ENCODE measurements around the gene PLLP.
A peak's percentile ranks its signal among the peaks of the same experiment; 100 is the strongest.

Gene PLLP

DNA sequence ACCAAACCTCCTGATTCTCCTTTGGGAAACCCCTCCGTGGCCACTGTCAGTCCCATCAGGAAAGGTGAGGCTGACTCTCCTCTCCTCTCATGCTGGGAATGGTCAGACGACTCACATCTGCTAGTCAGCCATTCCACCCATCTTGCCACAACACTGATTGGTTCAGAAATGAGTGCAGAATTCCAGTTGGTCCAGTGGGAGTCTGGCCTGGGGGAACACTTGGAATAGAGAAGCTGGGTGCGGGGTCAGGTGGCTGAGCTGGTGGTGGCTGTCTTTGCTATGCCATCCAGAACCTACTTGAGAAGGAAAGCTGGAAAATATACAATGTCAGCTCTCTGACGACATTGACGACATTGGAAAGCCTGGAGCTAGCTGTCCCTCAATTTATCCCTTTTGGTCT is 23.6 kb upstream of the PLLP start:
- CTCF ChIA-PET: interaction anchor here (1.6 kb wide), 1 partner anchor 109 kb away, joined by 7 read pairs; no protein-coding TSS in a partner anchor
- Mint-ChIP-seq H3K27me3 (peaks cover 46% of the 10 kb centered on the region), H3K4me3 (no peak overlapping the region), H3K9me3 (no peaks in the 10 kb centered on the region), H3K27ac (no peak overlapping the region), H3K36me3 (no peaks in the 10 kb centered on the region), H3K4me1 (peaks cover 4% of the 10 kb centered on the region)
- DNase-seq: no peak

DNA sequence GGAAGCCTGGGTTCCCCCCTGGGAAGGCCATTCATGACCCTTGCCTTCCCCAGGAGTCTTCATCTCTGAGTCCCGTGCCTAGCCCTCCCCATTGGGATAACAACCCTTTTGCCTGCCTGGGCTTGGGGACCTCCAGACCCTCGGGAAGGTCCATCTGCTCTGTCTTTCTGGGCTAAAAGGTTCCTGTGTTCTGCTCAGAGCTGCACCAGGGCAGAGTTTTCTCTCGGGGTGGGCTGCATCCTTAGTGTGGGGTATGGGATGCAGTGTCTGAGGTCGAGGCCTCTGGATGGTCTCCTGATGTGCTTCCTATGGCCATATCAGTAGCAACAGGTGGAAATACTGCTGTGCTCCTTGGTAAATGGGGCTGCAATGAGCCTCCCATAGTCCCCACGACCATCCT is 22.9 kb upstream of the PLLP start:
- no peak overlapping the region for H3K27ac Mint-ChIP-seq
- CTCF ChIA-PET: interaction anchor here (1.6 kb wide), 1 partner anchor 110 kb away, joined by 7 read pairs; no protein-coding TSS in a partner anchor
- no peaks in the 10 kb centered on the region for H3K9me3 Mint-ChIP-seq
- peaks cover 8% of the 10 kb centered on the region for H3K4me1 Mint-ChIP-seq
- H3K27me3 Mint-ChIP-seq: peaks cover 51% of the 10 kb centered on the region
- H3K36me3 Mint-ChIP-seq: no peaks in the 10 kb centered on the region
- peak; percentile 13 for DNase-seq
- H3K4me3 Mint-ChIP-seq: no peak overlapping the region

DNA sequence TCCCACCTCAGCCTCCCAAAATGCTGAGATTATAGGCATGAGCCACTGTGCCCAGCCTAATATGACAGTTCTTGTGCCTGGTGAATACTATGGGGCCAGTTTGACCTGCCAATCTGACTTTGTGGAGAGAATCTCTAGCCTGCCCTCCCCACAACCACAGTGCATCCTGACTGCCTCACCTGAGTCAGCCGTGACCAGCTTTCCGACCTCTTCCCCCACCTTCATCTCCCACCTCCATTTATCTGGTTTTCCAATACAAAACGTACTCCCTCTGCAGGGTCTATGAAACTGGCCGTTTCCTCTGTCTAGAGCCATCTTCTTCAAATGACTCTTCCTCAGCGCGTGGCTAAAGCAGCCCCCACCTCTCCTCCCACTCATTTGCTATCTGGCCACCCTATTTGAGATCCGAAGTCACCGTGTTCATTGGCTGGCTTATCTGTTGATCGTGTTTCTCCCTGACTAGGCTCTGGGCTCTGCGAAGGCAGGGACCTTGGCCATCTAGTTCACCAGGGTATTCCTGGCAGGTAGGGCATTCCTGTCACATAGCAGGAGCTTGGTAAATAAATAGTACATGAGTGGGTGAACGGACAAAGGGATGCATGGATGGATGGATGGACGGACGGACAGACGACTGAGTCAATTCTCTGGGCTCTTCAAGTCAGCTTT is 22.3 kb upstream of the PLLP start:
- CTCF ChIA-PET: interaction anchor here (0.6 to 1.6 kb wide), 3 partner anchors 106 to 111 kb away, joined by 3 to 7 read pairs (median 5); no protein-coding TSS in a partner anchor
- Mint-ChIP-seq H3K27me3 (peaks cover 48% of the 10 kb centered on the region), H3K36me3 (no peaks in the 10 kb centered on the region), H3K4me1 (peaks cover 9% of the 10 kb centered on the region), H3K4me3 (no peak overlapping the region), H3K9me3 (no peaks in the 10 kb centered on the region), H3K27ac (no peak overlapping the region)
- DNase-seq: peak; percentile 11

DNA sequence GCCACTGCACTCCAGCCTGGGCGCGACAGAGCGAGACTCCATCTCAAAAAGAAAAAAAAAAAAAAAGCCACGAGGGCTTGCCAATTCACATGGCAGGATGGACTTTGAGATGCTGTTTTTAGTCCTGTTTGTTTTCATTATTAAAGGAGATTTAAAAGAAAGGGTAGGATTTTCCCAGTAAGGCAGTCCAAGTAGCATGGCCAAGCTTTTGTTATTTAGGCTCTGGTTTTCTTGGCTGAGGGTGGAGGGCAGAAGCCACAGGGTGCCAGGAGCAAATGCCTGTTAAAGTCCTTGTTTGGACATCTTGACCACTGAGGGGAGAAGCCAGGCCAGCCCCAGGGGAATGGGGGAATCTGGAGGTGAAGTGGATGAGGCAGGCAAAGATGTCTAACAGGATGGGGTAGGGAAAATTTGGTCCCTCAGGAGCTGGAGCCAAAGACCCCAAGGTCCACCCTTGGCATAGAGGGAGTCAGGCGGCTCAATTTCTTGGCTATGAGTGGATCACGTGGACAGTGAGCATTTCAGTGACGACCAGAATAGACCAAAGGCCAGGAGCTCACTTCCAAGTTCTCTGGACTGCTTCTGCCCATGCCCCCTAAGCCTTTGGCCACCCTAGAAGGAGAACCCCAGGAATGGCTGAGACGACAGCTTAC is 20.8 kb upstream of the PLLP start:
- Mint-ChIP-seq H3K27ac (no peak overlapping the region), H3K36me3 (no peaks in the 10 kb centered on the region), H3K9me3 (no peaks in the 10 kb centered on the region), H3K4me3 (no peak overlapping the region), H3K27me3 (peaks cover 47% of the 10 kb centered on the region), H3K4me1 (peaks cover 12% of the 10 kb centered on the region)
- no peak for DNase-seq
- CTCF ChIA-PET: interaction anchor here (0.9 to 7.3 kb wide), 3 partner anchors 9 to 112 kb away, joined by 3 to 161 read pairs (median 5); no protein-coding TSS in a partner anchor

DNA sequence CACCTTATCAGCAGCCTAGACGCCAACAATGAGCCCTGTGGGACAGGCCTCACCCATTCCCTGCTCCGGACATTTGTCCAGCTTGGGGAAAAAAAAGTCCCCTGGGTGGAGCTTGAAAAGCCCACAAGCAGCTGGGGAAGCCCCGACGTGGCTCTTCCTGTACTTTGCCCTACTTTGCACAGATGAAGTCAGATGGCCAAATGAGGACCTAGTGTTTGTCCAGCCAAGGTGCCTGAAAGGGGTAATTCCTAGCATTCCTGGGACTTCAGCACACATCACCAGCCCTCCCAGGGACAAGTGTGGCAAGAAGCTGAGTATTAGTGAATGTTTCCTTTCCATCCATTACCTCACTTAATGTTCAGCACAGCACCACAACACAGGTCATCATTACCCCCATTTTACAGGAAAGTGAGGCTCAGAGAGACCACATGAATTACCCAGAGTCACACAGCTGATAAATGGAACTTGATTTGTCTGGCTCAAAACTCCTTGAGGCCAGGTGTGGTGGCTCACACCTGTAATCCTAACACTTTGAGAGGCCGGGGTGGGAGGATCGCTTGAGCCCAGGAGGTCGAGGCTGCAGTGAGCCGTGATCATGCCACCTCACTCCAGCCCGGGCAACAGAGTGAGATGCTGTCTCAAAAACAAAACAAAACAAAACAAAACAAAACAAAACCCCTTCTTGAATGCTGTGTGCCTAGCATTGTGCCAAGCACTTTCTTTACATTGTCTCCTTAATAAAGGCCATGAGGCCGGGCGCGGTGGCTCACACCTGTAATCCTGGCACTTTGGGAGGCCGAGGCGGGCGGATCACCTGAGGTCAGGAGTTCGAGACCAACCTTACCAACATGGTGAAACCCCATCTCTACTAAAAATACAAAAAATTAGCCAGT is 19.9 kb upstream of the PLLP start:
- DNase-seq: peak; percentile 10
- Mint-ChIP-seq H3K4me3 (no peak overlapping the region), H3K27me3 (peaks cover 45% of the 10 kb centered on the region), H3K36me3 (no peaks in the 10 kb centered on the region), H3K27ac (no peak overlapping the region), H3K9me3 (no peaks in the 10 kb centered on the region), H3K4me1 (peaks cover 12% of the 10 kb centered on the region)
- CTCF ChIA-PET: interaction anchor here (1.2 to 7.3 kb wide), 3 partner anchors 10 to 216 kb away, joined by 3 to 161 read pairs (median 3); no protein-coding TSS in a partner anchor

DNA sequence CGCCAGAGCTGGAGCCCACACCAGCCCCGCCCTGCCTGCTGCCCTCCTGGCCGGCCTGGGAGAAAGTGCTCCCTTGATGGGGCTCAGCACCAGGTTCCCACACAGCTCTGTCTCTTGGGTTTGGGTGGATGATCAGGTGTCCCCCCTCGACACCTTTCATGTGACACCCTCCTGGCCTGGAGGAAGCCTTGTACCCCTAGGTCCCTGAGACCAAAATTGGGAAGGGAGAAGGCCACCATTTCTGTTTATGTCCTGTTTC is 19.4 kb upstream of the PLLP start:
- CTCF ChIA-PET: interaction anchor here (1.2 to 7.3 kb wide), 3 partner anchors 10 to 216 kb away, joined by 3 to 161 read pairs (median 3); no protein-coding TSS in a partner anchor
- peaks cover 42% of the 10 kb centered on the region for H3K27me3 Mint-ChIP-seq
- no peaks in the 10 kb centered on the region for H3K36me3 Mint-ChIP-seq
- no peaks in the 10 kb centered on the region for H3K9me3 Mint-ChIP-seq
- H3K4me3 Mint-ChIP-seq: no peak overlapping the region
- H3K27ac Mint-ChIP-seq: no peak overlapping the region
- DNase-seq: no peak
- H3K4me1 Mint-ChIP-seq: peaks cover 12% of the 10 kb centered on the region

DNA sequence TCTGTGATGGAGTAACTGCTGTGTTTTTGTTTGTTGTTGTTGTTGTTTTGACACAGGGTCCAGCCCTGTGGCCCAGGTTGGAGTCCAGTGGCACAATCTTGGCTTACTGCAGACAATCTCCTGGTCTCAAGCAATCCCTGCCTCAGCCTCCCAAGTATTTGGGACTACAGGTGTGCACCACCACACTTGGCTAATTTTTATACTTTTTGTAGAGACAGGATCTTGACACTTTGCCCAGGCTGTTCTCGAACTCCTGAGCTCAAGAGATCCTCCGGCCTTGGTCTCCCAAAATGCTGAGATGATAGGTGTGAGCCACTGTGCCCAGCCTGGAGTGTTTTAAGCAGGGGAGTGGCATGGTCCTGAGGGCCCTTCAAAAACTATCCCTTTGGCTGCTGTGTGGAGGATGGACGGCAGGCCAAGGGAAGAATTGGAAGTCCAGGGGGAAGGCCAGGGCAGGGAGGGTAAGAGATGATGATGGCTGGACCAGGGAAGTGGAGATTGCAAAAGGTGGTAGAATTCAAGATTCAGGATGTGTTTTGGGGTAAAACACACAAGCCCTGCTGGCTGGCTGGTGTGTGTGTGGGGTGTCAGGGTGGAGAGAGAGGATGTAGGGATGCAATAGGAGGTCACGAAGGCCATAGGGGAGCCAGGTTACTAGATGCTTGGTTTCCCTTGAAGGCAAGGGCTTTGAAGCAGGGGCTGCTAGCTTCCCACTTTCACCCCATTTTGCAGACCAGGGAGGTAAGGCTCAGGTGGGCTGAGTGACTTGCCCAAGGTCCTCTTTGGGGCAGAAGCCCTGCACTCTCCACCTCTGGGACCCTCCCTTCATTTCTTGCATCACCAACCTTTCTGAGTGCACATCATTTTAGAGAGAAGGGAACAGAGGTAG is 18.8 kb upstream of the PLLP start:
- Mint-ChIP-seq H3K9me3 (no peaks in the 10 kb centered on the region), H3K4me1 (peaks cover 13% of the 10 kb centered on the region), H3K4me3 (no peak overlapping the region), H3K27me3 (peaks cover 40% of the 10 kb centered on the region), H3K27ac (no peak overlapping the region), H3K36me3 (no peaks in the 10 kb centered on the region)
- CTCF ChIA-PET: interaction anchor here (1.2 to 7.3 kb wide), 6 partner anchors 9 to 217 kb away, joined by 3 to 161 read pairs (median 12); no protein-coding TSS in a partner anchor
- DNase-seq: no peak

DNA sequence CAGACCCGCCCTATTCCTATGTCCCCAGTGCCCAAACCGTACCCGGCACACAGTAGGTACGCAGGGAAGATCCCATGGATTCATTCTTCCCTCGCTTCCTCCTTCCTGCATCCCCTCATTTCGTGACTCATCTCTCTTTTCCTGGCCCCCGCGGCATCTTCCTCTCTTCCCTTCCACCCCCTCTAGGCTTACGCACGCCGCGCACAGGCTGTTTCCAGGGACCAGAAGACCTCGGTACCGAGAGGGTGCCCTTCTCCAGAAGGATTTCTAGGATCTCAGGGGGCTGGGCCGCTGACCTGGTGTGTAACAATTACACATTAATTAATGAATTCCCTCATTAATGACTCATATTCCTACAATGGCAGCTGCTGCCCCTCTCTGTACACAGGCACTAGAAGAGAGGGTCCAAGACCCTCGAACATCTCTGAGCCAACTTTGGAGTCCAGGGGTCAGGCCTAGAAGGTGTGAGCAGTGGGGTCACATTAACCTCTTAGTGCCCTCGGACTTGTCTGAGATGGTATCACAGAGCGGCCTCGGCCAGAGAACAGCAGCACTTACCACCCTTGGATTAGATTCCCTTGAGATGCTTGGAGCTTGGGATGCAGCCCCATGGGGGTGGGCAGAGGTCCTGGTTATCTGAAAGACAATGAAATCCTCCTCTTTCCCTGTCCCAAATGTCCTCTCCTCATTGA is 16.8 kb upstream of the PLLP start:
- H3K4me1 Mint-ChIP-seq: peaks cover 26% of the 10 kb centered on the region
- H3K9me3 Mint-ChIP-seq: no peaks in the 10 kb centered on the region
- no peaks in the 10 kb centered on the region for H3K36me3 Mint-ChIP-seq
- no peak overlapping the region for H3K4me3 Mint-ChIP-seq
- no peak for DNase-seq
- CTCF ChIA-PET: interaction anchor here (0.7 to 7.3 kb wide), 13 partner anchors 10 to 225 kb away, joined by 3 to 161 read pairs (median 6); partner anchors contain the start of genes CCL17, PSME3IP1 and RSPRY1
- no peak overlapping the region for H3K27ac Mint-ChIP-seq
- H3K27me3 Mint-ChIP-seq: peaks cover 32% of the 10 kb centered on the region

DNA sequence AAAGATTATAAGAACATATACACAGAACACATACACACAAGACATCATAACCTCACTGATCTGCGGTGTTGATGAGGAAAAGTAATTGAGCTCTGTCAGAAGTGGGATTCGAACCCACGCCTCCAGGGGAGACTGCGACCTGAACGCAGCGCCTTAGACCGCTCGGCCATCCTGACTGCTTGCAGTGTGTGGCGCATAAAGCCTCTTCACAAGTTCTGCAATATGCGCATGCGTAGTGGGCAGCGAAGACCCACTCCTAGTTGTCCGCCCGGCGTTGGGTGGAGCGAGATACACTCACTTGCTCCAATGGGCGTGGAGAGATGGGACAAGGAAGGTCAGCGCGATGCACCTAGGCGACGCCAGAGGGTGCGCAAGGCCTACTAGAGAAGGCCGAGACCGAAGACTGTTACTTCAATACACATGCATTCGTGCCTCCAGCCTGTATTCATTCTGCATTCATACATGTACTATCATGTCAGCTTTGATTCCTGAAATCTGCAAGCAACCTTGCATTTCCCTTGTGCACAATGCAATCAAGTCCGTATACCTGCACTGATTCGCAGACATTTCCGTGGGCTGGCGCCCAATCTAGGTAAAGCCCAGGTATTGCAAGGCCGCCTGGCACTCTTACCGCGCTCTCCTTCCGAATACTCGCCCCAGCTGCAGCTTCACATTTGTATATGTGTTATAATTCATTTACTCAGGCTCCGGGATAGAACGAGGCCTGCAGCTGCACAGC is 16.1 kb upstream of the PLLP start:
- peaks cover 26% of the 10 kb centered on the region for H3K4me1 Mint-ChIP-seq
- no peaks in the 10 kb centered on the region for H3K9me3 Mint-ChIP-seq
- no peak overlapping the region for H3K27ac Mint-ChIP-seq
- DNase-seq: peak; percentile 99
- peaks cover 32% of the 10 kb centered on the region for H3K27me3 Mint-ChIP-seq
- no peak overlapping the region for H3K4me3 Mint-ChIP-seq
- no peaks in the 10 kb centered on the region for H3K36me3 Mint-ChIP-seq
- CTCF ChIA-PET: interaction anchor here (0.7 to 7.3 kb wide), 15 partner anchors 10 to 226 kb away, joined by 3 to 161 read pairs (median 5); partner anchors contain the start of genes PSME3IP1 and RSPRY1

DNA sequence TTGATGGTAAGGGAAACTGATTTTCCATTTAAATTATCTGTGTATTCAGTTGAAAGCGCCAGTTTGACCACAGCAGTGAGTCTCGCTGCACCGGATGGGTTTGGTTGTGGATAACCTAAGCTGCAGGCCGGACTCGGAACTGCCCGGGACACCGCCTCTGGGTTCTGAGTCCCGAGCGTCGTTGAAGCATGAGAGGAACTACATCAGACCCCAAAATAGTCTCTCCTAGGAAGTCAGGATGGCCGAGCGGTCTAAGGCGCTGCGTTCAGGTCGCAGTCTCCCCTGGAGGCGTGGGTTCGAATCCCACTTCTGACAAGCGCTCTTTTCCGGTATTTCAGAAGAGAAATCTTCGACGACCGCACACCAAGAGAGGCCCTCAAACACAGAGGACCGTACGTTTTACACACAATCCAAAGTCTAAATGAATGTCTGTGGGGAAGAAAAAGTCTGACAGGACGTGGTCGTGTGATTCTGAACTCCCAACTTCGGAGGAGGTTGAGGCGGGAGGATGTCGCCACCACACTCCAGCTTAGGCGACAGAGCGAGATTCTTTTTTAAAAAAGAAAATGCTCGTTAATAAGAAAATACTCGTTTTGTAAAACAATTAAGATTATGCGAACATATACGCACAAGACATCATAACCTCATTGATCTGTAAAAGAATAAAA is 15.4 kb upstream of the PLLP start:
- H3K4me3 Mint-ChIP-seq: no peak overlapping the region
- no peaks in the 10 kb centered on the region for H3K9me3 Mint-ChIP-seq
- CTCF ChIA-PET: interaction anchor here (0.7 to 7.3 kb wide), 11 partner anchors 9 to 220 kb away, joined by 3 to 161 read pairs (median 8); partner anchors contain the start of genes PSME3IP1 and RSPRY1
- H3K4me1 Mint-ChIP-seq: peaks cover 26% of the 10 kb centered on the region
- no peak overlapping the region for H3K27ac Mint-ChIP-seq
- no peaks in the 10 kb centered on the region for H3K36me3 Mint-ChIP-seq
- peaks cover 32% of the 10 kb centered on the region for H3K27me3 Mint-ChIP-seq
- peak; percentile 87 for DNase-seq

DNA sequence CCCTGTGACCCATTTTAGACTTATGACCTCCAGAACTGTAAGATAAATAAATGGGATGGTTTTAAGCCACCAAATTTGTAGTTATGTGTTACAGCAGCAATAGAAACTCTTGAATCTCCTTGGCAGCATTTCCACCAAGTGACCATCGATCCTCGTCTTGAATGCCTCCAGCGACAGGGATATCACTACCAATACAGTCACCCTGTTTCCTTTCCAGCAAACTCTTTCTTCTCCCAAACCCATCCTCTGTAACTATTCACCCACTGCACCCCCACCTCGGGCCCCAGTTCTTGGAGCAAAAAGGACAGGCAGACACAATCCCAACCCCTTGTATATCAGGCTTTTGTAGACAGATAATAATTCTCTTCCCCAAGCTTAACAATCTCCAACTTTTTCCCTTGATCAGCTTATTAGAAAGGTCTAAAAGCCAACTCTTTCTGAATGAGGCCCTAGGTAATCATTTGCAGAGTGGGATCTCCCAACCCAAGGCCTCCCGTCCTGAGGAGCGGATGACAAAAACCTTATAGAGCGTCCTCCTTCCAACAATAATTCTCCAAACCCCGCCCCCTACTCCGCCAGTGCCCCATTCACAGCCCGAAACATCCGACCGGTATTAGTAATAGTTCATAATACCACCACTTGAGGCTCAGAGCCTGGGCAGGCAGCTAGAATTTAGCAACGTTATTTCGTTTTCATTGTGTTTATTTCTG is 14.7 kb upstream of the PLLP start:
- no peak overlapping the region for H3K27ac Mint-ChIP-seq
- peaks cover 26% of the 10 kb centered on the region for H3K27me3 Mint-ChIP-seq
- DNase-seq: no peak

More for the DNA sequence above, 14.7 kb upstream of the PLLP start:
- Mint-ChIP-seq H3K4me3 (no peak overlapping the region), H3K36me3 (no peaks in the 10 kb centered on the region), H3K9me3 (no peaks in the 10 kb centered on the region), H3K4me1 (peaks cover 24% of the 10 kb centered on the region)
- CTCF ChIA-PET: interaction anchor here (1.2 to 7.3 kb wide), 7 partner anchors 8 to 221 kb away, joined by 3 to 161 read pairs (median 8); partner anchors contain the start of genes PSME3IP1 and RSPRY1
